ENCODE measurements around the gene HTR2C. TPM values are rescaled to one million over a fixed set of nuclear protein-coding genes. Genes with fewer than 3 reads are reported as not detected.
A peak's percentile ranks its signal among the peaks of the same experiment; 100 is the strongest.

HTR2C gene
- total and polyA plus RNA-seq, 8 donors = not detected

- Histone ChIP-seq H3K9me3 (no peaks in the 10 kb centered on the region), H3K36me3 (no peaks in the 10 kb centered on the region), H3K4me3 (no peak overlapping the region), H3K27ac (no peak overlapping the region), H3K27me3 (no peaks in the 10 kb centered on the region), H3K4me1 (no peaks in the 10 kb centered on the region)
- no peak for DNase-seq
- intact Hi-C loops (cut with DNase I; ENCODE audit: low total_unique reads) = no loop called here
- WGBS, 5 donors = 22 to 53% (median 31%) methylated on average over 2 of the region's 2 CpGs
- TF ChIP-seq CTCF (IDR thresholded peaks at IDR 0.05) (no peak), EP300 (IDR thresholded peaks at IDR 0.05) (no peak), POLR2AphosphoS5 (IDR thresholded peaks at IDR 0.05) (no peak)
Observed at GRCh38 chrX:114819509-114819908, 235.6 kb downstream of the HTR2C start.

GRCh38 chrX:114841051-114841450 is 257.2 kb downstream of the HTR2C start:
- no peaks in the 10 kb centered on the region for H3K9me3 ChIP-seq
- no peaks in the 10 kb centered on the region for H3K4me1 ChIP-seq
- no peaks in the 10 kb centered on the region for H3K36me3 ChIP-seq
- no peak overlapping the region for H3K4me3 ChIP-seq
- no peak for DNase-seq
- WGBS, 5 donors = 88 to 96% (median 91%) methylated on average over 1 of the region's 1 CpG
- TF ChIP-seq POLR2A (IDR thresholded peaks at IDR 0.05) (no peak), CTCF (IDR thresholded peaks at IDR 0.05) (no peak), EP300 (IDR thresholded peaks at IDR 0.05) (no peak), POLR2AphosphoS5 (IDR thresholded peaks at IDR 0.05) (no peak)
- intact Hi-C loops (cut with DNase I; ENCODE audit: low total_unique reads) = no loop called here
- H3K27me3 ChIP-seq = no peaks in the 10 kb centered on the region
- no peak overlapping the region for H3K27ac ChIP-seq

GRCh38 chrX:114842181-114842580 is 258.3 kb downstream of the HTR2C start:
- intact Hi-C loops (cut with DNase I; ENCODE audit: low total_unique reads) = no loop called here

GRCh38 chrX:114889481-114889880 is 305.6 kb downstream of the HTR2C start:
- H3K27me3 ChIP-seq = no peaks in the 10 kb centered on the region
- no peak for TF ChIP-seq POLR2A (IDR thresholded peaks at IDR 0.05)
- TF ChIP-seq EP300 (IDR thresholded peaks at IDR 0.05) = no peak
- no peak for TF ChIP-seq CTCF (IDR thresholded peaks at IDR 0.05)
- TF ChIP-seq POLR2AphosphoS5 (IDR thresholded peaks at IDR 0.05) = no peak
- DNase-seq = peak in 1 of 2 donors; percentile 6
- peaks cover 0 to 16% (median 11%) of the 10 kb centered on the region in 4 donors for H3K9me3 ChIP-seq
- intact Hi-C loops (cut with DNase I; ENCODE audit: low total_unique reads) = no loop called here
- no peak overlapping the region for H3K27ac ChIP-seq
- 65 to 88% (median 76%) methylated on average over 1 of the region's 1 CpG for WGBS, 5 donors
- no peaks in the 10 kb centered on the region for H3K36me3 ChIP-seq
- no peaks in the 10 kb centered on the region for H3K4me1 ChIP-seq
- no peak overlapping the region for H3K4me3 ChIP-seq

More at GRCh38 chrX:114842181-114842580, 258.3 kb downstream of the HTR2C start:
- Histone ChIP-seq H3K36me3 (no peaks in the 10 kb centered on the region), H3K27ac (no peak overlapping the region), H3K4me1 (no peaks in the 10 kb centered on the region), H3K27me3 (no peaks in the 10 kb centered on the region), H3K9me3 (no peaks in the 10 kb centered on the region), H3K4me3 (no peak overlapping the region)
- peak in 1 of 2 donors; percentile 0 for DNase-seq
- WGBS, 5 donors = 17 to 32% (median 28%) methylated on average over 1 of the region's 1 CpG
- TF ChIP-seq EP300 (IDR thresholded peaks at IDR 0.05) (no peak), POLR2A (IDR thresholded peaks at IDR 0.05) (no peak), POLR2AphosphoS5 (IDR thresholded peaks at IDR 0.05) (no peak), CTCF (IDR thresholded peaks at IDR 0.05) (no peak)

All from stomach (tissue), 9 donors.